Body of pancreas (tissue), 4 donors: ENCODE measurements around the gene HEATR5A. TPM values are rescaled to one million over a fixed set of nuclear protein-coding genes. Genes with fewer than 3 reads are reported as not detected.

Experiments
- ATAC-seq: fragments of 150-250 bp; one replicate; pipeline ENCODE4 v1.9.1; 2016
- DNase-seq, 4 donors: peaks; one replicate each; pipeline ENCODE4 v3.0.0-alpha.2; 2019
- H3K27ac ChIP-seq, 4 donors: fragments of 200-600 bp; sonication (generic); 1 replicate in 3 of 4; 2 replicates in 1 of 4; pipeline versions ENCODE4 v1.5.1 to v1.6.1; 2016 to 2019; ENCODE audit warnings: mild to moderate bottlenecking in 1 of 4, mixed read lengths in 1 of 4, moderate library complexity in 1 of 4
- H3K27me3 ChIP-seq, 2 donors: fragments of 200-600 bp; sonication (generic); one replicate each; pipeline ENCODE4 v1.6.0; 2016; ENCODE audit warnings: mild to moderate bottlenecking in 1 of 2
- H3K36me3 ChIP-seq, 2 donors: fragments of 200-600 bp; sonication (generic); replicated peaks in 1 of 2; 2 replicates each; pipeline ENCODE4 v1.5.1; 2016; ENCODE audit warnings: low read depth in 2 of 2; ENCODE audit not compliant: insufficient read depth in 1 of 2
- H3K4me1 ChIP-seq: fragments of 200-600 bp; sonication (generic); one replicate; pipeline ENCODE4 v1.6.0; 2016
- H3K4me3 ChIP-seq, 2 donors: fragments of 200-600 bp; sonication (generic); 1 replicate in 1 of 2; 2 replicates in 1 of 2; pipeline ENCODE4 v1.5.1; 2016 to 2019
- H3K9me3 ChIP-seq, 3 donors: fragments of 200-600 bp; sonication (generic); 1 replicate in 2 of 3; 2 replicates in 1 of 3; pipeline ENCODE4 v1.5.1; 2016
- CTCF ChIP-seq, 7 experiments: fragments of 450-650 bp in 4 of 7; fragments of 200-600 bp in 3 of 7; sonication (generic) in 3 of 7; IDR thresholded peaks; one replicate each; pipeline ENCODE4 v1.5.1; 2016 to 2019; ENCODE audit warnings: antibody characterized with exemption in 7 of 7
- POLR2A ChIP-seq, 3 donors: fragments of 450-650 bp; IDR thresholded peaks; one replicate each; pipeline ENCODE4 v1.6.1; 2016; ENCODE audit warnings: antibody characterized with exemption in 3 of 3, mild to moderate bottlenecking in 2 of 3
- WGBS, 2 donors: methylation state at CpG; one replicate each; pipeline ENCODE4 v1.1.5; 2017; 5-methylcytosine and 5-hydroxymethylcytosine counted together
- intact Hi-C: fragments of 100-400 bp; cut with DNase I; formaldehyde crosslinking; loops from one replicate; pipeline ENCODE4 v1.15.1; 2023
- total RNA-seq, 2 donors: library from RNA; depleted of rRNA; stranded (reverse); fragments of >200 nt; gene quantifications; one replicate each; pipeline ENCODE4 v1.1.0, GENCODE V29; 2016

Gene HEATR5A
- total RNA-seq, 2 donors from 2014 or later, result 14.5 to 24.1 TPM

DNA sequence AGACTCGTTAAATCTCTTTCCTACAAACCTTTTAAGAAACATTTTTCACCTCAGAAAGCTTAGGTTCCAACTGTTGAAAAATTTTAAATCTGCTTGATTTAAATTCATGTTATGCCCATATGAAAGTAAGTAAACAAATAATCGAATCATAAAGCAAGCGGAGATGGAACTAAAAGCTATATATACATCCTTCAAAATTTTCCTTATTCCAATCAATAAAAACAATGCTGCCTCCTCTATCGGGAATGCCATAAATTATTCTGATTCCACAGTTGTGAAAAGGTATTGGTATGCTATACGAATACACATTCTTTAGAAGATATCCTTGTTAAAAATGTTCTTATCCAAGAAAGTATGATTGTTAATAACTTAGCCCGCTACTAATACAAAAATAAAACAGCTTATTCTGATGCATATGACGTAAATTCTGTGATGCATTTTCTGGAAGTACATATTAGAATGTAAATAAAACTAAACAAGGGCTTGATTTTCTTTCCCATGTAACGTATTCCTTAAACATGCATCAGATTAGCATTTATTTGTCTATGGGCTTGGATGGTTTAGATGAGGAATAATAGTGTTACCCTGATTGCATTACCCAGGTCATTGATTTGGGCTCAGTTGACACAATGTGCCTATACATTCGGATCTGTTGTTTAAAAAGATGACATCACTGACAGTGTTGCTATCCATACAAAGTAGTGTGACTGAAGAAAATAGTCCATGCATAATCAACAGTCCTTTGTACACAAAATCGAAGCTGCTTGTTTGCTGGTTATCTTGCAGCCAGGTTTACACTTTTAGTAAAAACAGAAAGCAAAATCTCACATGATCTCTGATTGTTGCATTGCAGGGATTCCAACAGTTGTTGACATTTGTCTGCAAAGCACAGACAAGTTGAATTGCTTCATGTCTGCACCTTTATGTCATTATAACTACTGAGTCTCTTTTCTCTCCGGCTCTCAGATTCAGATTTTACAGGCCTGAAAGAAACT, 37.6 kb upstream of the HEATR5A start:
- H3K27ac ChIP-seq, result peak overlapping the region; percentile 11 to 94 (median 86)
- H3K9me3 ChIP-seq, result no peaks in the 10 kb centered on the region
- intact Hi-C loops, result no loop called here
- no peak overlapping the region for H3K4me3 ChIP-seq
- H3K4me1 ChIP-seq, result peaks cover 18% of the 10 kb centered on the region
- ATAC-seq (no peak), DNase-seq (no peak)
- TF ChIP-seq CTCF (IDR thresholded peaks at IDR 0.05) (peak in 1 of 7 experiments; percentile 6), POLR2A (IDR thresholded peaks at IDR 0.05) (no peak)
- 33 to 36% methylated on average over 11 of the region's 11 CpGs for WGBS, 2 donors
- no peaks in the 10 kb centered on the region for H3K27me3 ChIP-seq
- H3K36me3 ChIP-seq, result no peaks in the 10 kb centered on the region

DNA sequence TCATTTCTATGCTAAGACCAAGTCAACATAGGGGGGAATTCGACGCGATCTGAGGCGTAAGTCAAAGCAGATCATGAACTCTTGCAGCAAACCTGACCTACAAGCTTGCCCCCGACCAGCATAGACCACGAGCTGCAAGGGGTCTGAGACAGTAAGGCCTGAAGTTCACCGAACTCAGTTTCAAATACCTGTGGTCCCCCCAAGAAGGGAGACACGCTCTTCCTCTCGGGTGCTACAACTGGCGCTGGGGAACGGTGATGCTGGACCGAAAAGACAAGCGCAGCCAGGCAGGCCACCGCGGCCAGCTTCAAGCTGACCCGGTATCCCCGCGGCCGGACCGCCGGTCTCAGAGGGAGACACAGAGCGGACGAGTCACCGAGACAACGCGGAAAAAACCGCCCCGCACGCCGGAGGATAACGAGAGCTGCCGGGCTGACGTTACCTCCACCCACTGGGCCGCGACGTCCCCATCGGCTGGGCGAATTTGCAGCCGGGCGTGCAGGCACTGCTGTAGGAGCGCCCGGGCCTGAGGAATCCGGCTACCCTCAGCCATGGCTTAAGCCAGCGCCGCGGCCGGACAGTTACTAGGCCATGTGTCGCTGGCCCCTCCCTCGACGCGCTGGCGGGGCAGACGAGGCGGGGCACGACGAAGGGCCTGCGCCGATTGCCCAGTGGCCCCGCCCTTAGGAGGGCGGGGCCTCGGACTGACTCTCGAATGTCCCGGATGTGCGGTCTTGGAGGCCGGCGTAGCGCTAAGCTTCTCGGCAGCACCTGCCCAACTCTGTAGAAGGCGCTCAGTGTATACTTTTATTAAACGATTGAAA, 36.7 kb upstream of the HEATR5A start, which contains the start of gene DTD2:
Gene DTD2, minus strand, starts transcription at position 666 of the 824 bp plus-strand sequence. Its CDS starts 113 bp downstream, at position 553.
- Histone ChIP-seq H3K9me3 (no peaks in the 10 kb centered on the region), H3K4me1 (peaks cover 18% of the 10 kb centered on the region), H3K27ac (peak within 1 kb of the TSS; percentile 74 to 94 (median 86)), H3K36me3 (peaks cover 0 to 3% of the 10 kb centered on the region in 2 donors), H3K4me3 (peak within 1 kb of the TSS; percentile 9 to 82), H3K27me3 (no peaks in the 10 kb centered on the region)
- intact Hi-C loops, result no loop called here
- ATAC-seq, result peak; percentile 100
- peak; percentile 95 to 96 (median 95) for DNase-seq
- 0 to 1% methylated on average over 17 to 70 of the region's 70 CpGs for WGBS, 2 donors
- peak; percentile 80 to 91 (median 87) for TF ChIP-seq POLR2A (IDR thresholded peaks at IDR 0.05)
- no peak for TF ChIP-seq CTCF (IDR thresholded peaks at IDR 0.05)

DNA sequence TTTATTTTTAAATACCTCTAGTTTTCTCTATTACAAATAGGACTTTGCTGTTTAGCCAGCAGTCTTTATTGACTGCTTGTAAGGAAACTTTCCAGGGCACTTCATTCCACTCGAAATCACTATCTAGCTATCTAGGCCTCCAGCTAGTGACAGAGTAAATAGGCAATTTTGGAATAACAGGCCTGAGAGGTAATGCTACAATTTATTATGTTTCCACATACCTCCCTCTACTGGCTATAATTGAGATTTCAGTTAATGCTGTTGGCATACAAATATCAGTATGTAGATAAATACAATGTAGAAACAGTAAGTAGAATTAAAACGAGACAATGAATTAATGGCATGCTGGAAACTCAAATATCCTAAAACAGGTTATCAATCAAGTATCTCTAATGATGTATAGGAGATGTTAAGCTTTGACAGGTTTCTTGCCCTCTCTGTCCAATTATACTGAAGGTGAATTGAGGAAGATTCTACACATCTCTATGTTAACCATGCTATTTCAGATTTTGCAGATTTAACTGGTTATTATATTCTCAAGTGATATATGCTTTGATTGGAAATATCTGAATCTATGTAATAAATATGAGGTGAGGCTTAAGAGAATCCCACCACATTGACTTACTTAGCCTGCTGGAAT, 29.7 kb upstream of the HEATR5A start:
- no peaks in the 10 kb centered on the region for H3K27me3 ChIP-seq
- 9 to 16% methylated on average over 2 of the region's 2 CpGs for WGBS, 2 donors
- no peaks in the 10 kb centered on the region for H3K9me3 ChIP-seq
- H3K36me3 ChIP-seq, result peaks cover 0 to 3% of the 10 kb centered on the region in 2 donors
- no peak overlapping the region for H3K4me3 ChIP-seq
- H3K4me1 ChIP-seq, result peaks cover 13% of the 10 kb centered on the region
- DNase-seq, result no peak
- ATAC-seq, result peak; percentile 75
- intact Hi-C loops, result no loop called here
- TF ChIP-seq CTCF (IDR thresholded peaks at IDR 0.05) (peak in 6 of 7 experiments; percentile 43 to 58 (median 56)), POLR2A (IDR thresholded peaks at IDR 0.05) (no peak)
- H3K27ac ChIP-seq, result no peak overlapping the region

DNA sequence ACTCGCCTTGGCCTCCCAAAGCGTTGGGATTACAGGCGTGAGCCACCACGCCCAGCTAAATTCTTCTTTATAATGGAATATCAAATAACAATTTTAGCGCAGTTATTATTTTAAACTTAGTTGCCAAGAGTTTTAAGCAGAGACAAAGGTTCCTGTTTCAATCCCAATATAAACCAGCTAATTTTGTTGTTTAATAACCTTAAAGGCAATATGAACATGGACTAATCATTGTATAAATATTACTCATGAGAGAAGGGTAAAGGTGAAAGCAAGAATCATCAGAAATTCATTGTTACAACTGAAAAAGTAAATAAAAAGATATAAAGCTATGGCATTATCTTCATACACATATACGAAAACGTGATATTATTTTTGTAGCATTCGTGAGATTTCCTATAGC, 28.8 kb upstream of the HEATR5A start:
- peaks cover 5% of the 10 kb centered on the region for H3K4me1 ChIP-seq
- 79 to 81% methylated on average over 8 of the region's 8 CpGs for WGBS, 2 donors
- intact Hi-C loops, result no loop called here
- H3K36me3 ChIP-seq, result peaks cover 0 to 3% of the 10 kb centered on the region in 2 donors
- H3K4me3 ChIP-seq, result no peak overlapping the region
- H3K9me3 ChIP-seq, result no peaks in the 10 kb centered on the region
- DNase-seq, result no peak
- TF ChIP-seq POLR2A (IDR thresholded peaks at IDR 0.05) (no peak), CTCF (IDR thresholded peaks at IDR 0.05) (no peak)
- no peak for ATAC-seq
- H3K27me3 ChIP-seq, result no peaks in the 10 kb centered on the region
- no peak overlapping the region for H3K27ac ChIP-seq
